ENCODE results near the gene IL12A.

- no peak for TF ChIP-seq CTCF (IDR thresholded peaks at IDR 0.05; ENCODE audit: insufficient read depth, low read length, poor library complexity, severe bottlenecking)
- TF ChIP-seq EZH2phosphoT487 (conservative IDR thresholded peaks at IDR 0.05; ENCODE audit: low read length), result no peak
These were observed 3.0 kb downstream of the IL12A start for GRCh38 chr3:159991591-159991990.
